Stomach (tissue), 9 donors: Measurements from ENCODE around the gene ENC1. TPM values are rescaled to one million over a fixed set of nuclear protein-coding genes. Genes with fewer than 3 reads are reported as not detected.

Experiments
- DNase-seq, 2 donors: peaks; one replicate each; pipeline versions ENCODE4 v3.0.0 to v3.0.0-alpha.2; 2013 to 2019
- H3K27ac ChIP-seq, 5 donors: fragments of 200-600 bp in 4 of 5; sonication (generic) in 4 of 5; one replicate each; pipeline ENCODE4 v1.5.1; 2013 to 2019; ENCODE audit warnings: mild to moderate bottlenecking in 1 of 5, moderate library complexity in 1 of 5
- H3K27me3 ChIP-seq, 3 donors: fragments of 200-600 bp; sonication (generic); one replicate each; pipeline ENCODE4 v1.5.1; 2017 to 2019; ENCODE audit warnings: mixed run types in 1 of 3
- H3K36me3 ChIP-seq, 4 donors: fragments of 200-600 bp; sonication (generic); 1 replicate in 3 of 4; 2 replicates in 1 of 4; pipeline ENCODE4 v1.5.1; 2016 to 2019
- H3K4me1 ChIP-seq, 4 donors: fragments of 200-600 bp; sonication (generic); one replicate each; pipeline ENCODE4 v1.5.1; 2016 to 2019
- H3K4me3 ChIP-seq, 4 donors: fragments of 200-600 bp; sonication (generic) in 3 of 4; one replicate each; pipeline ENCODE4 v1.5.1; 2016 to 2019; ENCODE audit warnings: mild to moderate bottlenecking in 1 of 4
- H3K9me3 ChIP-seq, 4 donors: fragments of 200-600 bp; sonication (generic); one replicate each; pipeline ENCODE4 v1.5.1; 2016 to 2019
- CTCF ChIP-seq, 7 experiments: fragments of 450-650 bp in 4 of 7; fragments of 200-600 bp in 3 of 7; sonication (generic) in 3 of 7; IDR thresholded peaks; one replicate each; pipeline ENCODE4 v1.5.1; 2016 to 2019; ENCODE audit warnings: antibody characterized with exemption in 7 of 7, control low read depth in 2 of 7, mild to moderate bottlenecking in 1 of 7
- EP300 ChIP-seq: sonication (generic); formaldehyde crosslinking; IDR thresholded peaks from one replicate; pipeline ENCODE4 v1.6.1; 2017; ENCODE audit warnings: antibody characterized with exemption
- POLR2A ChIP-seq, 4 donors: fragments of 450-650 bp; IDR thresholded peaks; one replicate each; pipeline ENCODE4 v1.6.1; 2016; ENCODE audit warnings: antibody characterized with exemption in 4 of 4, control low read depth in 2 of 4, mild to moderate bottlenecking in 1 of 4, moderate library complexity in 1 of 4
- POLR2AphosphoS5 ChIP-seq, 3 donors: sonication (generic); formaldehyde crosslinking; IDR thresholded peaks; one replicate each; pipeline ENCODE4 v1.6.1; 2016; ENCODE audit warnings: antibody characterized with exemption in 3 of 3
- WGBS, 5 donors: extraction: QIAGEN DNeasy Blood & Tissue Kit in 3 of 5; methylation state at CpG; one replicate each; pipeline versions ENCODE4 v1.1.5 to v1.1.7; 2013 to 2018; 5-methylcytosine and 5-hydroxymethylcytosine counted together
- intact Hi-C: fragments of 100-400 bp; cut with DNase I; formaldehyde crosslinking; loops from one replicate; pipeline ENCODE4 v1.15.1; 2023; ENCODE audit warnings: low total_unique reads
- polyA plus RNA-seq, 3 donors: library from polyadenylated mRNA; stranded (reverse); fragments of 200-250 nt; gene quantifications; one replicate each; pipeline ENCODE4 v1.2.3, GENCODE V29; 2013
- total RNA-seq, 5 donors: library from RNA; depleted of rRNA; stranded (reverse); fragments of >200 nt; gene quantifications; one replicate each; pipeline versions ENCODE4 v1.1.0 to v1.2.3, GENCODE V29; 2014 to 2016
- donor health status: healthy with polysubstance abuse.
- donor health status: Bipolar disorder and iron deficiency.
- donor health status: healthy.

Gene ENC1
- total and polyA plus RNA-seq, 8 donors = 3.5 to 136 (median 14.0) TPM

- no peaks in the 10 kb centered on the region for H3K36me3 ChIP-seq
- no peak for DNase-seq
- H3K27ac ChIP-seq = no peak overlapping the region
- no peaks in the 10 kb centered on the region for H3K4me1 ChIP-seq
- H3K9me3 ChIP-seq = no peaks in the 10 kb centered on the region
- intact Hi-C loops = no loop called here
- H3K27me3 ChIP-seq = no peaks in the 10 kb centered on the region
- H3K4me3 ChIP-seq = no peak overlapping the region
- no peak for TF ChIP-seq POLR2AphosphoS5 (IDR thresholded peaks at IDR 0.05)
- TF ChIP-seq CTCF (IDR thresholded peaks at IDR 0.05) = no peak
- TF ChIP-seq EP300 = no peak
- no peak for TF ChIP-seq POLR2A (IDR thresholded peaks at IDR 0.05)
- 61 to 80% (median 69%) methylated on average over 2 of the region's 2 CpGs for WGBS, 5 donors
These were observed 27.2 kb downstream of the ENC1 start for GRCh38 chr5:74613283-74613682.

GRCh38 chr5:74612045-74612444, 28.5 kb downstream of the ENC1 start:
- Histone ChIP-seq H3K9me3 (no peaks in the 10 kb centered on the region), H3K4me1 (no peaks in the 10 kb centered on the region), H3K4me3 (no peak overlapping the region), H3K36me3 (no peaks in the 10 kb centered on the region), H3K27me3 (no peaks in the 10 kb centered on the region), H3K27ac (no peak overlapping the region)
- DNase-seq = no peak
- 79 to 90% (median 82%) methylated on average over 3 of the region's 3 CpGs for WGBS, 5 donors
- intact Hi-C loops = no loop called here
- TF ChIP-seq POLR2A (IDR thresholded peaks at IDR 0.05) (no peak), POLR2AphosphoS5 (IDR thresholded peaks at IDR 0.05) (no peak), CTCF (IDR thresholded peaks at IDR 0.05) (no peak), EP300 (no peak)

GRCh38 chr5:74608736-74609601, 31.6 kb downstream of the ENC1 start:
- WGBS, 5 donors = 77 to 83% (median 80%) methylated on average over 5 of the region's 5 CpGs
- no peak for DNase-seq
- TF ChIP-seq CTCF (IDR thresholded peaks at IDR 0.05) = no peak
- TF ChIP-seq POLR2AphosphoS5 (IDR thresholded peaks at IDR 0.05) = no peak
- no peak for TF ChIP-seq EP300
- no peak for TF ChIP-seq POLR2A (IDR thresholded peaks at IDR 0.05)
- intact Hi-C loops = no loop called here
- H3K27me3 ChIP-seq = no peaks in the 10 kb centered on the region
- no peaks in the 10 kb centered on the region for H3K36me3 ChIP-seq
- no peaks in the 10 kb centered on the region for H3K9me3 ChIP-seq
- H3K4me1 ChIP-seq = no peaks in the 10 kb centered on the region
- H3K27ac ChIP-seq = no peak overlapping the region
- no peak overlapping the region for H3K4me3 ChIP-seq

GRCh38 chr5:74605759-74606158, 34.8 kb downstream of the ENC1 start:
- 91 to 97% (median 94%) methylated on average over 4 of the region's 4 CpGs for WGBS, 5 donors
- Histone ChIP-seq H3K36me3 (no peaks in the 10 kb centered on the region), H3K4me1 (no peaks in the 10 kb centered on the region), H3K9me3 (no peaks in the 10 kb centered on the region), H3K27ac (no peak overlapping the region), H3K27me3 (no peaks in the 10 kb centered on the region), H3K4me3 (no peak overlapping the region)
- intact Hi-C loops = no loop called here
- no peak for DNase-seq
- no peak for TF ChIP-seq POLR2AphosphoS5 (IDR thresholded peaks at IDR 0.05)
- no peak for TF ChIP-seq POLR2A (IDR thresholded peaks at IDR 0.05)
- no peak for TF ChIP-seq CTCF (IDR thresholded peaks at IDR 0.05)
- no peak for TF ChIP-seq EP300
